IPS DF 6.9 (cell line): ENCODE data around the gene NCL.
"Not testable (repeated sequence)": the region's sequence is repeated elsewhere in the genome, so short reads cannot be mapped to it uniquely, and the experiment has no call there.

ENCODE experiments used
- DNase-seq: peaks from one replicate; pipeline ENCODE4 v3.0.0-alpha.2; 2013; ENCODE audit warnings: low read depth, low spot score
- H3K27ac ChIP-seq: one replicate; pipeline ENCODE4 v1.5.1; 2013; ENCODE audit warnings: low read length, control low read depth
- H3K27me3 ChIP-seq: 2 replicates; pipeline ENCODE4 v1.6.1; 2013; ENCODE audit warnings: mild to moderate bottlenecking, low read length; ENCODE audit not compliant: control insufficient read depth, insufficient read depth
- H3K36me3 ChIP-seq: 2 replicates; pipeline ENCODE4 v1.6.1; 2013; ENCODE audit warnings: low read length; ENCODE audit not compliant: control insufficient read depth, insufficient read depth
- H3K4me1 ChIP-seq: 2 replicates; pipeline ENCODE4 v1.6.1; 2013; ENCODE audit warnings: low read length; ENCODE audit not compliant: control insufficient read depth, insufficient read depth
- H3K4me3 ChIP-seq: 2 replicates; pipeline ENCODE4 v1.5.1; 2013; ENCODE audit warnings: mild to moderate bottlenecking, low read length
- H3K9me3 ChIP-seq: 2 replicates; pipeline ENCODE4 v1.6.1; 2013; ENCODE audit warnings: low read length, inconsistent platforms; ENCODE audit not compliant: control insufficient read depth, insufficient read depth
- WGBS: extraction: QIAGEN DNeasy Blood & Tissue Kit; methylation state at CpG from one replicate; pipeline ENCODE4 v1.1.7; 2013; ENCODE audit warnings: mixed read lengths, missing lambda C conversion rate; ENCODE audit not compliant: insufficient read length, insufficient coverage; 5-methylcytosine and 5-hydroxymethylcytosine counted together

Gene NCL

DNA sequence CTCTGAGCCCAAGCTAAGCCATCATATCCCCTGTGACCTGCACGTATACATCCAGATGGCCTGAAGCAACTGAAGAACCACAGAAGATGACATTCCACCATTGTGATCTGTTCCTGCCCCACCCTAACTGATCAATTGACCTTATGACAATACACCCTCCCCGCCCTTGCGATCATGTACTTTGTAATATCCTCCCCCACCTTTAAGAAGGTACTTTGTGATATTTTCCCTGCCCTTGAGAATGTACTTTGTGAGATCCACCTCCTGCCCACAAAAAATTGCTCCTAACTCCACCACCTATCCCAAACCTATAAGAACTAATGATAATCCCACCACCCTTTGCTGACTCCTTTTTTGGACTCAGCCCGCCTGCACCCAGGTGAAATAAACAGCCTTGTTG, 33.8 kb downstream of the NCL start:
- WGBS, result no CpG with 5 or more reads among the region's 4 CpGs
- DNase-seq, H3K36me3 ChIP-seq: not testable (repeated sequence)

DNA sequence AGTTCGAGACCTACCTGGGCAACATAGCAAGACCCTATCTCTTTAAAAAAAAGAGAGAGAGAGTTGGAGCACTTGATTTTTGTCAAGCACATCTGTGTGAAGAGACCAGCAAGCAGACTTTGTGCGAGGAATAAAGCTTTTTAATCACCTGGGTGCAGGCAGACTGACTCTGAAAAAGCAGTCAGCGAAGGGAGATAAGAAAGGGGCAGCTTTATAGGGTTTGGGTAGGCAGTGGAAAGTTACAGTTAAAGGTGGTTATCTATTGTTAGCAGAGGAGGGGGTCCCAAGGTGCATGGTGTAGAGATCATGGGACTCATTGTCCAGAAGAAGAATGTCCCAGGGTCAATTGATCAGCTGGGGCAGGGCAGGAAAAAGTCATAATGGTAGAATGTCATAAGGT, 34.4 kb downstream of the NCL start:
- Histone ChIP-seq H3K4me1 (no peaks in the 10 kb centered on the region), H3K27me3 (no peaks in the 10 kb centered on the region), H3K27ac (no peak overlapping the region), H3K36me3 (no peaks in the 10 kb centered on the region), H3K4me3 (no peak overlapping the region), H3K9me3 (peaks cover 1% of the 10 kb centered on the region; the same call in 1 of the 2 replicates)
- DNase-seq, result no peak
- no CpG with 5 or more reads among the region's 3 CpGs for WGBS

More for the DNA sequence above, 33.8 kb downstream of the NCL start:
- H3K27ac ChIP-seq, H3K4me1 ChIP-seq, H3K9me3 ChIP-seq, H3K27me3 ChIP-seq, H3K4me3 ChIP-seq: not testable (repeated sequence)

DNA sequence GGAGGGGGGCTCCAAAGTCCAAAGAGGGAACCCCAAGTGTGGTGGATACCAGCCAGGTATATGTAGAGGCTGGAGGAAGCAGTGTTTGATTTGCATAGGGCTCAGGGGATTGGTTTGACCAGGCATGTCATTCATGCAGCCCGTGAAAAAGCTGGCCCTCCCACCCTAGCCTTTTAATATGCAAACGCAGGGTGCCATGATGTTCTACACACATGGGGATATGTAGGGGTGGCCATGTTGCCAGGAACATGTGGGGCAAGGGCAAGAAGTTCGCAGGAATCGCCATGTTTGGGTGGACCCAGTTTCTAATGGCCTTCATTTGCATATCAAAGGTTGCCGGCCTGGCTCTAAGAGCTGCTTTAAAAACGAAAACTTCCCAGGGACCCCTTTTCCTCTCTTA, 35.1 kb downstream of the NCL start:
- H3K9me3 ChIP-seq, result peaks cover 1% of the 10 kb centered on the region; the same call in 1 of the 2 replicates
- H3K4me1 ChIP-seq, result no peaks in the 10 kb centered on the region
- no peak for DNase-seq
- H3K27ac ChIP-seq, result no peak overlapping the region
- H3K4me3 ChIP-seq, result no peak overlapping the region
- no peaks in the 10 kb centered on the region for H3K27me3 ChIP-seq
- no peaks in the 10 kb centered on the region for H3K36me3 ChIP-seq
- no CpG with 5 or more reads among the region's 6 CpGs for WGBS

DNA sequence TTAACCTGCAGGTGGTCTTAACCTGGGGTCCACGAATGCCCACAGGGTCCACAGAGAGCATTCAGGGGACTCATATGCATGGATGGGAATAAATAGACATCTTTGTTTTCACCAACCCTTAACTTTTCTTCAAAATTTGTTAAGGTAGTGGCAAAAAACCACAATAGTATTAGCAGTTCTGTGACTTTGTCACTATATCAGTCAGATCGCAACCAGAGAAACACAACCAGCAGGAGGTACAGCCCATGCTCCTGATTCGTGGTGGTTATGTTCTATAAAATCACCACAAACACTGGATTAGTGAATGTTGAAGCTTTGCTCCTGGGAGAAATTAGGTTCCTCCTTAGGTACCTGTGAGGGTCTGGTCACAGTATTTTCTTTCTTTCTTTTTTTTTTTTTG, 37.2 kb downstream of the NCL start:
- Histone ChIP-seq H3K4me3 (no peak overlapping the region), H3K36me3 (no peaks in the 10 kb centered on the region), H3K9me3 (peaks cover 1% of the 10 kb centered on the region; the same call in 1 of the 2 replicates), H3K27me3 (no peaks in the 10 kb centered on the region), H3K27ac (no peak overlapping the region), H3K4me1 (no peaks in the 10 kb centered on the region)
- DNase-seq, result no peak
- no CpG with 5 or more reads among the region's 3 CpGs for WGBS

DNA sequence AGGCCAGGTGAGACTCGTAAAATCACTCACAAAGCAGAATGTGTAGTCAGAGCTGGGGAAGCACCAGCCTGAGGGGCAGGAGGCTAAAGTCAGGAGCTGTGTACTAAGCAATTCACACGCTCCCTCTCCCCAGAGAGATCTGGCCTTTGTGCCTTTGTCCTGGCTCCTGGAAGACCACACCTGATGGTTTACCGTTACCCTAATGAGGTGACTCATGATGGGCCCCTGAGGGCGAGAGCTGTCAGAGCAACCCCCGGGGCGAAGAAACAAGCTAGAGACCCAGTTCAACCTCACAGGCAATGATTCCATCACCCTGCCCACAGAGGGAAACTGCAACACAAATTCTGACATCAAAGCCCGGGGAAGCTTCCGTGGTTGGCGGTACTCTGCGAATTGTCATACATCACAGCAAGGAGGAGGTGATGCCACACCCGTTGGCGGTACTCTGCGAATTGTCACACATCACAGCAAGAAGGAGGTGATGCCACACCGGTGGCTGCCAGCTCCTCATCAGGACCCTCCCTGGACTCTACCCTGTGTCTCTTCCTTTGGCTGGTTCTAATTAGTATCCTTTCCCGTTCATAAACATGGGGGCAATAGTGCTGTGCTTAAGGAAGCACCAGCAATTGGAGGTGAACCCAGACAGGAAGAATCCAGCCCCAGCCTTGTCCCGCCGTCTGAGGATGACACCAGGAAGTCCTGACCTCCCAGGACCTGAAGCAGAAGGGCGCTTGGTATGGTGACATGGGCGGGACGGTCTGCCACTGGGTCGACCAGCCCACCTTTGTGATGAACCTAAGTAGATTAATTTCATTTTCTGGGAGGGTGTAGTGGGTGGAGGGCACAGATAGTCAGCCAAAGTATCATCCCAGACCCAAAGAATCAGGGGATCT, 38.2 kb downstream of the NCL start:
- H3K4me3 ChIP-seq, result no peak overlapping the region
- H3K27me3 ChIP-seq, result no peaks in the 10 kb centered on the region
- H3K4me1 ChIP-seq, result no peaks in the 10 kb centered on the region
- no CpG with 5 or more reads among the region's 21 CpGs for WGBS
- H3K36me3 ChIP-seq, result no peaks in the 10 kb centered on the region
- no peak for DNase-seq
- no peaks in the 10 kb centered on the region for H3K9me3 ChIP-seq
- H3K27ac ChIP-seq, result no peak overlapping the region

DNA sequence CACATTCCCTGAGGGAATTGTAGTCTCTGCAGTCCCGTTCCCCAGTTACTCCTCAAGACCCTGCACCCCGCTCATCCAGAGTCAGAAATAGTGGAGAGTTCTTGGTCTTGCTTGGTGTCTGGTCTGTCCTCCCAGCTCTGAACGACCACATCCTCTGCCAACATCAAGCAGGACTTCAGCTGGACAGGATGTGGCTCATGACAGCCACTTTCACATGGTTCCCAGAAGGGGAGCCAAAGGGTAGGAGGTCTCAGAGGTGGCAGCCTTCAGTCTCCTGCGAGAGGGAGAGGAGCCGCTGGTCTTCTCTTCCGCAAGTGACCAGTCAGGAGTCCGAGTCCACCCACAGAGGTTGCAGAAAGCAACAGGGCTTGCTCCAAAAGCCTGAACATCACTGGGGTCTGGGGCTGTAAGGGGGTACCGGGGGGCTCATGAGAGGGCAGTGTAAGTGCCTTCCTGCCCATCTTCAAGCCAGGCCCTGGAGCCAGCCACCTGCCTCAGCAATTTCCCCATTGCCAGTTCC, 38.9 kb downstream of the NCL start:
- Histone ChIP-seq H3K27ac (no peak overlapping the region), H3K9me3 (no peaks in the 10 kb centered on the region), H3K36me3 (no peaks in the 10 kb centered on the region), H3K4me1 (no peaks in the 10 kb centered on the region), H3K4me3 (no peak overlapping the region), H3K27me3 (no peaks in the 10 kb centered on the region)
- WGBS, result no CpG with 5 or more reads among the region's 8 CpGs
- no peak for DNase-seq

DNA sequence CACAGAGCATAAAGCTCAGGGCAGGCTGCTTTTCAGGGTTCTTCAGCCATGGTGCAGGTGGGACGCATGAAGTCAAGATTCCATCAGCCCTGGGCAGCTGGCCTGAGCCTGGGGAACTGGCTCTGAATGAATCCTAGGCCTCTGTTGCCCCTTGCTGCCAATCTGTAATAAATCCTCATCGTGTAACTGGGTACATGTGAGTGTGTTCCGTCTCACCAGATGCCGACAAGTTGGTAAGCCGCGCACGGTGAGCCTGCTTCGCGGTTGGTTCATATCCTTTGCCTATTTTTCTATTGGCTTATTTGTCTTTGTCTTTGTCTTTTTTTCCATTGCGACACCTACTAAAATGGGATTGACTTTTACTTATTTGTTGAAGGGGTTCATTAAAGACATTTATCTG, 41.1 kb downstream of the NCL start:
- no peak overlapping the region for H3K4me3 ChIP-seq
- no peaks in the 10 kb centered on the region for H3K27me3 ChIP-seq
- no peak overlapping the region for H3K27ac ChIP-seq
- no peaks in the 10 kb centered on the region for H3K36me3 ChIP-seq
- no peaks in the 10 kb centered on the region for H3K4me1 ChIP-seq
- no peak for DNase-seq
- WGBS, result no CpG with 5 or more reads among the region's 10 CpGs
- no peaks in the 10 kb centered on the region for H3K9me3 ChIP-seq

DNA sequence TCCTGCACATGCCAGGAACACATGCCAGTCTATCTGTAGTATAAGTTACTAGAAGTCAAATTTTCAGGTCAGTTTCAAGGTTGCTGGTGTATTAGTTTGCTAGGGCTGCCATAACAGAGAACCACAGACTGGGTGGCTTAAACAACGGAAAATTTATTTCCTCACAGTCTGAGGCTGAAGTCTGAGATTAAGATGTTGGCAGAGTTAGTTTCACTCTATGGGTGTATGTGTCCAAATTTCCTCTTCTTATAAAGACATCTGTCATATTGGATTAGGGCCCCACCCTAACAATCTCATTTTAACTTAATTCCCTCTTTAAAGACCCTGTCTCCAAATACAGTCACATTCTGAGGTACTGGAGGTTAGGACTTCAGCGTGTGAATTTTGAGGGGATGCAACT, 42.2 kb downstream of the NCL start:
- no peak overlapping the region for H3K27ac ChIP-seq
- no peaks in the 10 kb centered on the region for H3K27me3 ChIP-seq
- H3K4me3 ChIP-seq, result no peak overlapping the region
- no peaks in the 10 kb centered on the region for H3K4me1 ChIP-seq
- no CpG with 5 or more reads among the region's 2 CpGs for WGBS
- DNase-seq, result no peak
- no peaks in the 10 kb centered on the region for H3K36me3 ChIP-seq
- no peaks in the 10 kb centered on the region for H3K9me3 ChIP-seq

DNA sequence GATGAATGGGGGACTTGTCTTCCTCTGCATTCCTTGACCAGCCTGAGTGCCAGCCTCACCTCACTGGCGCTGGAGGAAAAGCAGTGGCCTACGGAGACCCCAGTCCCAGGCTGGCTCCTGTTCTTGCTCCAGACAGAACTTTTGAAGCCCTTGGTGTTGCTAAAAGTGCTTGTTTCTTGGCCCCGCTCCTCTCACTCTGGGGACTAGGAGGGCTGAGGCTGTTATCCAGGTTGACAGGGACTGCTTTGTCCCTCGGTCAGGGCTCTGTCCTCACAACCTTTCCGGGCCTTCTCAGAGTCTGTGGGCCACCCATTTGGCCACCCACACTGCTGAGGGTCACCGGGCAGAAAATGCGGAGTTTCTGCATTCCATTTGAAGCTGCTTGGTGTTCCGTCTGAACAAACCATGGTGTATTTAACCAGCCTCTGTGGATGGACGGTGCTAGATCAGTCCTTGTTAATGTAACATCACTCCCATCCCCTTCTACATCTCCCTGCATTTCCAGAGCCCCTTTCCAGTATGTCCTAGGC, 43.2 kb downstream of the NCL start:
- no peaks in the 10 kb centered on the region for H3K36me3 ChIP-seq
- H3K27me3 ChIP-seq, result no peaks in the 10 kb centered on the region
- no peak for DNase-seq
- H3K4me1 ChIP-seq, result no peaks in the 10 kb centered on the region
- no CpG with 5 or more reads among the region's 9 CpGs for WGBS
- H3K9me3 ChIP-seq, result no peaks in the 10 kb centered on the region
- no peak overlapping the region for H3K27ac ChIP-seq
- no peak overlapping the region for H3K4me3 ChIP-seq

DNA sequence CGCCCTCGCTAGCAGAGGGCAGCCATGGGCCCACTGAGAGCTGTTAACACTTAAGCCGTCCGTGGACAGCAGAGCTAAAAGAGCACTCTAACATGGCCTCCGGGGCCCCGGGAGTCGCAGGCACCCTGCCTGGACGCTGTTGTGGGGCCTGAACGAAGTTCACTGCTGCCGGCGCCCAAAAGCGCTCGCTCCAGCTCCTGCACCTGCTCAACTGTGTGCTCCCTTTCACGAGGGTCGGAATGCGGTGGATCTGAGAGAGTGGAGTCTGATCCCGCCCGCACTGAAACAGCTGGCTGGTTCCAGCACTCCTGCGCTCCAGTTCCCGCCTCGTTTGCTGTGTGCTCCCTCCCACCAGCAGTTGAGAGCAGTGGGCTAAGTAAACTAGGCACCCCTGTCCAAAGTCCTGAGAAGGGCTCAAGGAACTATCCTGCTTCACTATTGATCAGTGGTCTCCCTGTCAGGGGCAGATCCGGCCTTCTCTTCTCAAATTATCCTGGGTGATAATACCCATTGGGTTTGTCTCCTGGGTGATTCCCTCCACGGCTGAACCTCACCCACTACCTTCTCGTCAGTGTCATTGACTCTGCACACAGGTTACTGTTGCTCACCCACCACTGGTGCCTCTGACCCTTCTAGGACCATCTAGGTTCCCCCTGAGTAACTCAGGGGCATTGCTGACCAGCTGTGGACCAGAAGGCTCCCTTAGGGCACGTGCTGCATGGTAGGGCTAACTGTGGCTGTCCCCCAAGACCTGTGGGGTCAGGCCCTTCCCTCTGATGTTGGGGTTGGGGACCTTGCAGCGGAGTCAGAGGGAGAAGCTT, 45.3 kb downstream of the NCL start:
- Histone ChIP-seq H3K27ac (no peak overlapping the region), H3K36me3 (no peaks in the 10 kb centered on the region), H3K27me3 (no peaks in the 10 kb centered on the region), H3K9me3 (no peaks in the 10 kb centered on the region), H3K4me3 (no peak overlapping the region), H3K4me1 (peaks cover 3% of the 10 kb centered on the region; the same call in 1 of the 2 replicates)
- WGBS, result no CpG with 5 or more reads among the region's 26 CpGs
- no peak for DNase-seq
